Activated T-helper 1 cell treated with Interleukin-2 at 50 U/mL for 16 hours (primary cell): ENCODE data around the gene SORBS1.

Experiments used
- DNase-seq: peaks from one replicate; pipeline ENCODE4 v3.0.0-alpha.2; 2020; ENCODE audit warnings: low read depth

The SORBS1 gene

GRCh38 chr10:95565336-95565735 lies 4.2 kb upstream of the SORBS1 start:
- DNase-seq, result no peak

GRCh38 chr10:95564291-95564690 lies 3.1 kb upstream of the SORBS1 start:
- DNase-seq, result no peak

GRCh38 chr10:95562341-95562965 lies 1.3 kb upstream of the SORBS1 start:
- DNase-seq, result no peak

- DNase-seq, result no peak
Measured at GRCh38 chr10:95561864-95562177, 650 bp upstream of the SORBS1 start.

- DNase-seq, result peak; percentile 17
Measured at GRCh38 chr10:95560278-95561176, 644 bp downstream of the SORBS1 start.

- no peak for DNase-seq
Measured at GRCh38 chr10:95559896-95560277, 1.3 kb downstream of the SORBS1 start.

- no peak for DNase-seq
Measured at GRCh38 chr10:95559471-95559870, 1.7 kb downstream of the SORBS1 start.

GRCh38 chr10:95558593-95559320 lies 2.4 kb downstream of the SORBS1 start:
- DNase-seq, result no peak

- no peak for DNase-seq
Measured at GRCh38 chr10:95556994-95557767, 4.0 kb downstream of the SORBS1 start.

- DNase-seq, result no peak
Measured at GRCh38 chr10:95553674-95554073, 7.5 kb downstream of the SORBS1 start.

GRCh38 chr10:95552679-95553342 lies 8.4 kb downstream of the SORBS1 start:
- DNase-seq, result no peak

GRCh38 chr10:95550073-95550672 lies 11.0 kb downstream of the SORBS1 start:
- DNase-seq, result no peak

GRCh38 chr10:95547791-95548435 lies 13.3 kb downstream of the SORBS1 start:
- DNase-seq, result no peak

- DNase-seq, result no peak
Measured at GRCh38 chr10:95547197-95547596, 14.0 kb downstream of the SORBS1 start.

- no peak for DNase-seq
Measured at GRCh38 chr10:95545981-95546380, 15.2 kb downstream of the SORBS1 start.

GRCh38 chr10:95544783-95545500 lies 16.2 kb downstream of the SORBS1 start:
- no peak for DNase-seq

- no peak for DNase-seq
Measured at GRCh38 chr10:95543459-95543858, 17.7 kb downstream of the SORBS1 start.

- DNase-seq, result no peak
Measured at GRCh38 chr10:95542761-95543160, 18.4 kb downstream of the SORBS1 start.

GRCh38 chr10:95542330-95542729 lies 18.8 kb downstream of the SORBS1 start:
- DNase-seq, result no peak

GRCh38 chr10:95540514-95541052 lies 20.6 kb downstream of the SORBS1 start:
- DNase-seq, result no peak
